Transverse colon (tissue), 4 donors: ENCODE data around the gene ERCC8. TPM values are rescaled to one million over a fixed set of nuclear protein-coding genes. Genes with fewer than 3 reads are reported as not detected.
"Not testable (repeated sequence)": the region's sequence is repeated elsewhere in the genome, so short reads cannot be mapped to it uniquely, and the experiment has no call there.

Experiments used
- DNase-seq: peaks from one replicate; pipeline ENCODE4 v3.0.0-alpha.2; 2019
- H3K27ac ChIP-seq, 4 donors: fragments of 200-600 bp; sonication (generic); 2 replicates each; pipeline ENCODE4 v1.5.1; 2016 to 2018; ENCODE audit warnings: inconsistent platforms in 4 of 4
- H3K27me3 ChIP-seq: fragments of 200-600 bp; sonication (generic); 2 replicates; pipeline ENCODE4 v1.5.1; 2017; ENCODE audit warnings: inconsistent platforms
- H3K36me3 ChIP-seq, 4 donors: fragments of 200-600 bp; sonication (generic); 2 replicates each; pipeline ENCODE4 v1.5.1; 2017 to 2019; ENCODE audit warnings: inconsistent platforms in 4 of 4
- H3K4me1 ChIP-seq, 4 donors: fragments of 200-600 bp; sonication (generic); 2 replicates each; pipeline ENCODE4 v1.5.1; 2017 to 2020; ENCODE audit warnings: inconsistent platforms in 4 of 4
- H3K4me3 ChIP-seq, 4 donors: fragments of 200-600 bp; sonication (generic); 1 replicate in 1 of 4; 2 replicates in 3 of 4; pipeline versions ENCODE4 v1.5.1 to v1.6.1; 2017 to 2019; ENCODE audit warnings: inconsistent platforms in 4 of 4
- H3K9me3 ChIP-seq, 2 donors: fragments of 200-600 bp; sonication (generic); 2 replicates each; pipeline ENCODE4 v1.5.1; 2017 to 2019; ENCODE audit warnings: inconsistent platforms in 2 of 2
- CTCF ChIP-seq, 5 experiments: fragments of 200-600 bp in 3 of 5; fragments of 450-650 bp in 2 of 5; sonication (generic) in 3 of 5; IDR thresholded peaks; 1 replicate in 2 of 5; 2 replicates in 3 of 5; pipeline ENCODE4 v1.5.1; 2016 to 2017; ENCODE audit warnings: antibody characterized with exemption in 5 of 5, inconsistent platforms in 3 of 5, mild to moderate bottlenecking in 2 of 5, moderate library complexity in 1 of 5
- EP300 ChIP-seq: sonication (generic); formaldehyde crosslinking; IDR thresholded peaks from one replicate; pipeline ENCODE4 v1.6.1; 2017; ENCODE audit warnings: antibody characterized with exemption, low read depth
- POLR2A ChIP-seq: fragments of 450-650 bp; IDR thresholded peaks from one replicate; pipeline ENCODE4 v1.6.1; 2016; ENCODE audit warnings: antibody characterized with exemption, mild to moderate bottlenecking, moderate library complexity
- POLR2AphosphoS5 ChIP-seq, 3 donors: sonication (generic); formaldehyde crosslinking; IDR thresholded peaks; one replicate each; pipeline ENCODE4 v1.6.1; 2016; ENCODE audit warnings: antibody characterized with exemption in 3 of 3
- WGBS, 2 donors: methylation state at CpG; one replicate each; pipeline ENCODE4 v1.1.5; 2018; ENCODE audit warnings: low coverage in 1 of 2; 5-methylcytosine and 5-hydroxymethylcytosine counted together
- in situ Hi-C, 4 donors: fragments of 200-750 bp; cut with MboI; loops; one replicate each; pipeline versions ENCODE4 v1.15.0 to v1.15.1; 2017; ENCODE audit warnings: low sequenced_read_pairs in 3 of 4, low pct_ligation_motif_present in 1 of 4, low pct_unique_long_range_greater_than_20kb in 1 of 4
- intact Hi-C: fragments of 100-400 bp; cut with DNase I; formaldehyde crosslinking; loops from one replicate; pipeline ENCODE4 v1.15.1; 2023; ENCODE audit warnings: low total_unique reads
- total RNA-seq, 4 donors: library from RNA; depleted of rRNA; stranded (reverse); fragments of >200 nt; gene quantifications; one replicate each; pipeline ENCODE4 v1.1.0, GENCODE V29; 2016

The ERCC8 gene
- total RNA-seq, 4 donors from 2014 or later, result 4.8 to 17.3 (median 11.3) TPM

GRCh38 chr5:60886158-60886557, 58.7 kb downstream of the ERCC8 start:
- H3K27ac ChIP-seq, result no peak overlapping the region
- H3K4me3 ChIP-seq, result no peak overlapping the region
- H3K27me3 ChIP-seq, result no peaks in the 10 kb centered on the region
- H3K36me3 ChIP-seq, result peaks cover 0 to 5% (median 1%) of the 10 kb centered on the region in 4 donors
- intact Hi-C loops (no loop called here), in situ Hi-C loops (no loop called here)
- DNase-seq, result no peak
- H3K4me1 ChIP-seq, result no peaks in the 10 kb centered on the region
- WGBS, 2 donors, result 79 to 81% methylated on average over 5 of the region's 5 CpGs
- H3K9me3 ChIP-seq, result peaks cover 0 to 3% of the 10 kb centered on the region in 2 donors
- TF ChIP-seq POLR2AphosphoS5 (IDR thresholded peaks at IDR 0.05) (no peak), POLR2A (no peak), CTCF (IDR thresholded peaks at IDR 0.05) (no peak), EP300 (no peak)

- intact Hi-C loops (no loop called here), in situ Hi-C loops (no loop called here)
- H3K27me3 ChIP-seq, result no peaks in the 10 kb centered on the region
- H3K4me1 ChIP-seq, result no peaks in the 10 kb centered on the region
- H3K36me3 ChIP-seq, result peaks cover 0 to 3% (median 0%) of the 10 kb centered on the region in 4 donors
- H3K4me3 ChIP-seq, result no peak overlapping the region
- no peak overlapping the region for H3K27ac ChIP-seq
- no peak for DNase-seq
- TF ChIP-seq CTCF (IDR thresholded peaks at IDR 0.05), result peak in 4 of 5 experiments; percentile 28 to 42 (median 34)
- no peak for TF ChIP-seq EP300
- H3K9me3 ChIP-seq, result peaks cover 0 to 3% of the 10 kb centered on the region in 2 donors
Measured at GRCh38 chr5:60883229-60883628, 61.6 kb downstream of the ERCC8 start.

- Histone ChIP-seq H3K4me3 (no peak overlapping the region), H3K4me1 (no peaks in the 10 kb centered on the region), H3K9me3 (peaks cover 7 to 9% of the 10 kb centered on the region in 2 donors), H3K36me3 (no peaks in the 10 kb centered on the region), H3K27ac (no peak overlapping the region), H3K27me3 (no peaks in the 10 kb centered on the region)
- no peak for TF ChIP-seq POLR2AphosphoS5 (IDR thresholded peaks at IDR 0.05)
- TF ChIP-seq POLR2A, result no peak
- TF ChIP-seq CTCF (IDR thresholded peaks at IDR 0.05), result no peak
- no peak for TF ChIP-seq EP300
- DNase-seq, result no peak
- in situ Hi-C loops, result no loop called here
- intact Hi-C loops, result no loop called here
Measured at GRCh38 chr5:60872892-60873291, 72.0 kb downstream of the ERCC8 start.

GRCh38 chr5:60870857-60871256, 74.0 kb downstream of the ERCC8 start:
- Histone ChIP-seq H3K36me3 (no peaks in the 10 kb centered on the region), H3K27me3 (no peaks in the 10 kb centered on the region), H3K4me3 (no peak overlapping the region), H3K9me3 (peaks cover 7 to 9% of the 10 kb centered on the region in 2 donors), H3K27ac (no peak overlapping the region), H3K4me1 (no peaks in the 10 kb centered on the region)
- in situ Hi-C loops, result no loop called here
- TF ChIP-seq EP300 (no peak), CTCF (IDR thresholded peaks at IDR 0.05) (no peak), POLR2AphosphoS5 (IDR thresholded peaks at IDR 0.05) (no peak)
- 92 to 94% methylated on average over 3 of the region's 3 CpGs for WGBS, 2 donors
- DNase-seq, result no peak
- intact Hi-C loops, result no loop called here

- H3K4me3 ChIP-seq, H3K36me3 ChIP-seq, DNase-seq, H3K4me1 ChIP-seq, intact Hi-C loops, in situ Hi-C loops, H3K9me3 ChIP-seq, H3K27me3 ChIP-seq, H3K27ac ChIP-seq: not testable (repeated sequence)
- 91 to 100% methylated on average over 3 to 16 of the region's 16 CpGs for WGBS, 2 donors
Measured at GRCh38 chr5:60860572-60860971, 84.3 kb downstream of the ERCC8 start.
